BLaER1 treated with 17β-estradiol and CSF1 and Interleukin-3, amounts not matched to agents 10 nM and 100 nM (cell line): ENCODE results near the gene PLA2G4D.
A peak's percentile ranks its signal among the peaks of the same experiment; 100 is the strongest.

ENCODE experiments used
- H3K27ac ChIP-seq, 11 experiments: shearing (Covaris generic); formaldehyde crosslinking; 2 replicates each; pipeline ENCODE4 v1.8.1; 2022
- H3K27me3 ChIP-seq, 11 experiments: shearing (Covaris generic); formaldehyde crosslinking; 2 replicates each; pipeline ENCODE4 v1.8.1; 2022
- H3K36me3 ChIP-seq, 11 experiments: shearing (Covaris generic); formaldehyde crosslinking; 2 replicates each; pipeline ENCODE4 v1.8.1; 2022
- H3K4me1 ChIP-seq, 10 experiments: shearing (Covaris generic); formaldehyde crosslinking; 2 replicates each; pipeline ENCODE4 v1.8.1; 2022
- H3K4me2 ChIP-seq, 11 experiments: shearing (Covaris generic); formaldehyde crosslinking; 2 replicates each; pipeline ENCODE4 v1.8.1; 2022
- H3K4me3 ChIP-seq, 10 experiments: shearing (Covaris generic); formaldehyde crosslinking; 2 replicates each; pipeline ENCODE4 v1.8.1; 2022
- H3K9ac ChIP-seq, 11 experiments: shearing (Covaris generic); formaldehyde crosslinking; 2 replicates each; pipeline ENCODE4 v1.8.1; 2022
- H3K9me3 ChIP-seq, 11 experiments: shearing (Covaris generic); formaldehyde crosslinking; replicated peaks in 1 of 11; 2 replicates each; pipeline ENCODE4 v1.8.1; 2022
- H4K20me1 ChIP-seq, 11 experiments: shearing (Covaris generic); formaldehyde crosslinking; 2 replicates each; pipeline ENCODE4 v1.8.1; 2022
- Cebpa-rat ChIP-seq, 11 experiments: shearing (Covaris generic); IDR thresholded peaks; 2 replicates each; pipeline ENCODE4 v1.8.1; 2022

PLA2G4D gene

GRCh38 chr15:42083605-42083908, 10.8 kb downstream of the PLA2G4D start:
- H3K4me3 ChIP-seq: no peak overlapping the region
- H3K9ac ChIP-seq: no peak overlapping the region
- H3K4me2 ChIP-seq: no peak overlapping the region
- no peaks in the 10 kb centered on the region for H3K27me3 ChIP-seq
- peaks cover 9 to 34% (median 28%) of the 10 kb centered on the region in 10 experiments for H3K4me1 ChIP-seq
- H3K9me3 ChIP-seq: no peaks in the 10 kb centered on the region
- peaks cover 0 to 5% (median 0%) of the 10 kb centered on the region in 11 experiments; a peak in 2 of 22 replicates for H4K20me1 ChIP-seq
- no peak overlapping the region for H3K27ac ChIP-seq
- TF ChIP-seq Cebpa-rat (IDR thresholded peaks at IDR 0.05): no peak
- H3K36me3 ChIP-seq: no peaks in the 10 kb centered on the region

- Histone ChIP-seq H3K36me3 (no peaks in the 10 kb centered on the region), H3K4me1 (peaks cover 7 to 29% (median 23%) of the 10 kb centered on the region in 10 experiments), H3K9ac (no peak overlapping the region), H3K4me2 (no peak overlapping the region), H3K27me3 (no peaks in the 10 kb centered on the region), H3K9me3 (no peaks in the 10 kb centered on the region), H3K4me3 (no peak overlapping the region), H3K27ac (no peak overlapping the region), H4K20me1 (peaks cover 0 to 5% (median 0%) of the 10 kb centered on the region in 11 experiments; a peak in 2 of 22 replicates)
- TF ChIP-seq Cebpa-rat (IDR thresholded peaks at IDR 0.05): no peak
These were observed 11.3 kb downstream of the PLA2G4D start for GRCh38 chr15:42082823-42083604.

- no peaks in the 10 kb centered on the region for H3K27me3 ChIP-seq
- H3K4me1 ChIP-seq: peaks cover 7 to 26% (median 19%) of the 10 kb centered on the region in 10 experiments
- peaks cover 0 to 5% (median 0%) of the 10 kb centered on the region in 11 experiments; a peak in 1 of 22 replicates for H4K20me1 ChIP-seq
- no peak overlapping the region for H3K4me3 ChIP-seq
- no peaks in the 10 kb centered on the region for H3K36me3 ChIP-seq
- H3K27ac ChIP-seq: no peak overlapping the region
- TF ChIP-seq Cebpa-rat (IDR thresholded peaks at IDR 0.05): no peak
- no peaks in the 10 kb centered on the region for H3K9me3 ChIP-seq
- H3K9ac ChIP-seq: no peak overlapping the region
- peak overlapping the region in 1 of 11 experiments; percentile 51; a peak in 1 of 22 replicates for H3K4me2 ChIP-seq
These were observed 12.2 kb downstream of the PLA2G4D start for GRCh38 chr15:42082141-42082540.

GRCh38 chr15:42080919-42081830, 13.2 kb downstream of the PLA2G4D start:
- no peaks in the 10 kb centered on the region for H3K9me3 ChIP-seq
- no peak overlapping the region for H3K9ac ChIP-seq
- H3K27me3 ChIP-seq: no peaks in the 10 kb centered on the region
- TF ChIP-seq Cebpa-rat (IDR thresholded peaks at IDR 0.05): no peak
- no peak overlapping the region for H3K27ac ChIP-seq
- H3K4me2 ChIP-seq: peak overlapping the region in 8 of 11 experiments; percentile 4 to 53 (median 40); a peak in 13 of 22 replicates
- no peaks in the 10 kb centered on the region for H3K36me3 ChIP-seq
- H3K4me1 ChIP-seq: peaks cover 7 to 26% (median 19%) of the 10 kb centered on the region in 10 experiments
- no peak overlapping the region for H3K4me3 ChIP-seq
- peaks cover 0 to 5% (median 0%) of the 10 kb centered on the region in 11 experiments; a peak in 1 of 22 replicates for H4K20me1 ChIP-seq

- no peaks in the 10 kb centered on the region for H3K9me3 ChIP-seq
- H3K4me2 ChIP-seq: peak overlapping the region in 8 of 11 experiments; percentile 4 to 53 (median 40); a peak in 11 of 22 replicates
- H3K4me1 ChIP-seq: peaks cover 7 to 29% (median 21%) of the 10 kb centered on the region in 10 experiments
- H4K20me1 ChIP-seq: peaks cover 0 to 5% (median 0%) of the 10 kb centered on the region in 11 experiments; a peak in 1 of 22 replicates
- H3K4me3 ChIP-seq: no peak overlapping the region
- no peak overlapping the region for H3K9ac ChIP-seq
- no peaks in the 10 kb centered on the region for H3K27me3 ChIP-seq
- TF ChIP-seq Cebpa-rat (IDR thresholded peaks at IDR 0.05): no peak
- no peak overlapping the region for H3K27ac ChIP-seq
- no peaks in the 10 kb centered on the region for H3K36me3 ChIP-seq
These were observed 14.0 kb downstream of the PLA2G4D start for GRCh38 chr15:42080186-42080918.

- H4K20me1 ChIP-seq: peaks cover 0 to 5% (median 0%) of the 10 kb centered on the region in 11 experiments; a peak in 1 of 22 replicates
- H3K27ac ChIP-seq: no peak overlapping the region
- peaks cover 0 to 26% (median 16%) of the 10 kb centered on the region in 10 experiments; a peak in 17 of 20 replicates for H3K4me1 ChIP-seq
- no peaks in the 10 kb centered on the region for H3K36me3 ChIP-seq
- no peak overlapping the region for H3K4me2 ChIP-seq
- H3K27me3 ChIP-seq: no peaks in the 10 kb centered on the region
- no peak overlapping the region for H3K9ac ChIP-seq
- no peaks in the 10 kb centered on the region for H3K9me3 ChIP-seq
- TF ChIP-seq Cebpa-rat (IDR thresholded peaks at IDR 0.05): no peak
- H3K4me3 ChIP-seq: no peak overlapping the region
These were observed 14.9 kb downstream of the PLA2G4D start for GRCh38 chr15:42079401-42079908.

GRCh38 chr15:42078903-42079302, 15.5 kb downstream of the PLA2G4D start:
- H3K27ac ChIP-seq: no peak overlapping the region
- no peak overlapping the region for H3K4me3 ChIP-seq
- no peak overlapping the region for H3K4me2 ChIP-seq
- peaks cover 0 to 20% (median 15%) of the 10 kb centered on the region in 10 experiments; a peak in 13 of 20 replicates for H3K4me1 ChIP-seq
- H3K9ac ChIP-seq: no peak overlapping the region
- TF ChIP-seq Cebpa-rat (IDR thresholded peaks at IDR 0.05): no peak
- H3K9me3 ChIP-seq: no peaks in the 10 kb centered on the region
- H3K27me3 ChIP-seq: no peaks in the 10 kb centered on the region
- H4K20me1 ChIP-seq: peaks cover 0 to 3% (median 0%) of the 10 kb centered on the region in 11 experiments; a peak in 1 of 22 replicates
- H3K36me3 ChIP-seq: no peaks in the 10 kb centered on the region

GRCh38 chr15:42077689-42078088, 16.7 kb downstream of the PLA2G4D start:
- no peaks in the 10 kb centered on the region for H3K27me3 ChIP-seq
- peaks cover 0 to 20% (median 15%) of the 10 kb centered on the region in 10 experiments; a peak in 13 of 20 replicates for H3K4me1 ChIP-seq
- no peak overlapping the region for H3K9ac ChIP-seq
- H3K9me3 ChIP-seq: no peaks in the 10 kb centered on the region
- no peaks in the 10 kb centered on the region for H3K36me3 ChIP-seq
- no peak overlapping the region for H3K4me3 ChIP-seq
- no peak overlapping the region for H3K27ac ChIP-seq
- no peak overlapping the region for H3K4me2 ChIP-seq
- no peaks in the 10 kb centered on the region for H4K20me1 ChIP-seq
- no peak for TF ChIP-seq Cebpa-rat (IDR thresholded peaks at IDR 0.05)
